H9 (cell line): ENCODE measurements around the gene ZBTB49. TPM values are rescaled to one million over a fixed set of nuclear protein-coding genes. Genes with fewer than 3 reads are reported as not detected.

Experiments
- DNase-seq: peaks from one replicate; pipeline ENCODE4 v3.0.0-alpha.2; 2017
- H2AFZ ChIP-seq: one replicate; pipeline ENCODE4 v1.6.1; 2013; ENCODE audit warnings: mild to moderate bottlenecking, low read length, control low read depth, moderate library complexity
- H2AK5ac ChIP-seq: 2 replicates; pipeline ENCODE4 v1.6.1; 2013; ENCODE audit warnings: low read length, control low read depth, mixed read lengths; ENCODE audit not compliant: insufficient read length
- H2BK120ac ChIP-seq: one replicate; pipeline ENCODE4 v1.6.1; 2013; ENCODE audit warnings: low read depth, mild to moderate bottlenecking, low read length, control low read depth, inconsistent platforms; ENCODE audit not compliant: poor library complexity, severe bottlenecking
- H2BK12ac ChIP-seq: 2 replicates; pipeline ENCODE4 v1.6.1; 2013; ENCODE audit warnings: low read length, control low read depth, mixed read lengths, low read depth; ENCODE audit not compliant: insufficient read length
- H2BK15ac ChIP-seq: 2 replicates; pipeline ENCODE4 v1.6.1; 2013; ENCODE audit warnings: low read depth, low read length, control low read depth
- H2BK20ac ChIP-seq: one replicate; pipeline ENCODE4 v1.6.1; 2013; ENCODE audit warnings: low read depth, mild to moderate bottlenecking, low read length, control low read depth, inconsistent platforms; ENCODE audit not compliant: poor library complexity, severe bottlenecking
- H2BK5ac ChIP-seq: 2 replicates; pipeline ENCODE4 v1.6.1; 2013; ENCODE audit warnings: low read length, control low read depth, mixed read lengths; ENCODE audit not compliant: insufficient read length
- H3K14ac ChIP-seq: 2 replicates; pipeline ENCODE4 v1.6.1; 2013; ENCODE audit warnings: low read length, control low read depth; ENCODE audit not compliant: insufficient read depth
- H3K18ac ChIP-seq: 2 replicates; pipeline ENCODE4 v1.6.1; 2013; ENCODE audit warnings: low read depth, mild to moderate bottlenecking, mixed read lengths, low read length, control low read depth; ENCODE audit not compliant: insufficient read length
- H3K23ac ChIP-seq: 2 replicates; pipeline ENCODE4 v1.6.1; 2013; ENCODE audit warnings: low read length, control low read depth, mixed read lengths, low read depth; ENCODE audit not compliant: insufficient read length
- H3K23me2 ChIP-seq: 2 replicates; pipeline ENCODE4 v1.6.1; 2013; ENCODE audit warnings: low read depth, mild to moderate bottlenecking, mixed read lengths, low read length, control low read depth; ENCODE audit not compliant: insufficient read length, poor library complexity, severe bottlenecking
- H3K27ac ChIP-seq: 2 replicates; pipeline ENCODE4 v1.5.1; 2013; ENCODE audit warnings: low read length, control low read depth, mixed read lengths, low read depth; ENCODE audit not compliant: insufficient read length
- H3K27me3 ChIP-seq: 2 replicates; pipeline ENCODE4 v1.6.1; 2013; ENCODE audit warnings: low read length, control low read depth, inconsistent platforms; ENCODE audit not compliant: insufficient read depth
- H3K4ac ChIP-seq: 2 replicates; pipeline ENCODE4 v1.6.1; 2013; ENCODE audit warnings: low read depth, mild to moderate bottlenecking, control low read depth, inconsistent platforms, low read length, moderate library complexity
- H3K4me1 ChIP-seq: 2 replicates; pipeline ENCODE4 v1.6.1; 2013; ENCODE audit warnings: low read length, control low read depth, inconsistent platforms; ENCODE audit not compliant: insufficient read depth
- H3K4me2 ChIP-seq: 2 replicates; pipeline ENCODE4 v1.6.1; 2013; ENCODE audit warnings: low read length, control low read depth, mixed read lengths; ENCODE audit not compliant: insufficient read length, insufficient read depth
- H3K56ac ChIP-seq: 2 replicates; pipeline ENCODE4 v1.6.1; 2013; ENCODE audit warnings: low read depth, mild to moderate bottlenecking, mixed read lengths, low read length, control low read depth; ENCODE audit not compliant: insufficient read length
- H3K79me1 ChIP-seq: 2 replicates; pipeline ENCODE4 v1.6.1; 2013; ENCODE audit warnings: low read depth, mild to moderate bottlenecking, moderate library complexity, low read length, control low read depth, inconsistent platforms; ENCODE audit not compliant: insufficient read depth, poor library complexity, severe bottlenecking
- H3K79me2 ChIP-seq: 2 replicates; pipeline ENCODE4 v1.6.1; 2013; ENCODE audit warnings: low read length, control low read depth, inconsistent platforms; ENCODE audit not compliant: insufficient read depth
- H3K9ac ChIP-seq: 2 replicates; pipeline ENCODE4 v1.6.1; 2013; ENCODE audit warnings: low read length, control low read depth, mixed read lengths; ENCODE audit not compliant: insufficient read length; ENCODE audit errors: extremely low read depth
- H3K9me3 ChIP-seq: one replicate; pipeline ENCODE4 v1.6.1; 2013; ENCODE audit warnings: low read depth, low read length, inconsistent platforms; ENCODE audit not compliant: control insufficient read depth
- H3T11ph ChIP-seq: one replicate; pipeline ENCODE4 v1.6.1; 2013; ENCODE audit warnings: mild to moderate bottlenecking, low read length, control low read depth, inconsistent platforms
- H4K20me1 ChIP-seq: one replicate; pipeline ENCODE4 v1.6.1; 2013; ENCODE audit not compliant: control insufficient read depth, insufficient read length, insufficient read depth
- H4K5ac ChIP-seq: 2 replicates; pipeline ENCODE4 v1.6.1; 2013; ENCODE audit warnings: low read depth, mild to moderate bottlenecking, mixed read lengths, low read length, control low read depth; ENCODE audit not compliant: insufficient read length
- H4K8ac ChIP-seq: replicated peaks from 2 replicates; pipeline ENCODE4 v1.6.1; 2013; ENCODE audit warnings: low read length, control low read depth, mixed read lengths, low read depth; ENCODE audit not compliant: insufficient read length
- H4K91ac ChIP-seq: 2 replicates; pipeline ENCODE4 v1.6.1; 2013; ENCODE audit warnings: low read depth, mild to moderate bottlenecking, moderate library complexity, mixed read lengths, low read length, control low read depth; ENCODE audit not compliant: insufficient read length
- H3K27ac Mint-ChIP-seq, 3 experiments: 2 replicates in 2 of 3; 3 replicates in 1 of 3; pipeline ENCODE4 v1.8.0; 2020 to 2021; ENCODE audit warnings: mixed read lengths in 3 of 3, mild to moderate bottlenecking in 1 of 3, moderate library complexity in 1 of 3
- H3K27me3 Mint-ChIP-seq: 2 replicates; pipeline ENCODE4 v1.8.0; 2021; ENCODE audit warnings: low read depth, mild to moderate bottlenecking, moderate library complexity, mixed read lengths
- H3K36me3 Mint-ChIP-seq, 3 experiments: 2 replicates in 2 of 3; 3 replicates in 1 of 3; pipeline ENCODE4 v1.8.0; 2020 to 2021; ENCODE audit warnings: low read depth in 3 of 3, mixed read lengths in 3 of 3; ENCODE audit not compliant: insufficient read depth in 1 of 3
- H3K4me1 Mint-ChIP-seq, 2 experiments: 2 replicates each; pipeline ENCODE4 v1.8.0; 2020; ENCODE audit warnings: mixed read lengths in 2 of 2
- H3K4me3 Mint-ChIP-seq, 2 experiments: 2 replicates in 1 of 2; 3 replicates in 1 of 2; pipeline ENCODE4 v1.8.0; 2020 to 2021; ENCODE audit warnings: mild to moderate bottlenecking in 2 of 2, mixed read lengths in 2 of 2, moderate library complexity in 1 of 2
- H3K9me3 Mint-ChIP-seq, 2 experiments: 2 replicates in 1 of 2; 3 replicates in 1 of 2; pipeline ENCODE4 v1.8.0; 2020; ENCODE audit warnings: mild to moderate bottlenecking in 2 of 2, mixed read lengths in 2 of 2, moderate library complexity in 1 of 2
- CTCF ChIP-seq: fragments of 200-600 bp; sonication (generic); conservative IDR thresholded peaks from 3 replicates; pipeline ENCODE4 v1.8.0; 2021; ENCODE audit warnings: antibody characterized with exemption, mild to moderate bottlenecking
- WGBS: extraction: QIAGEN DNeasy Blood & Tissue Kit; methylation state at CpG from one replicate; pipeline ENCODE4 v1.1.7; 2013; ENCODE audit warnings: missing lambda C conversion rate, low lambda C conversion rate, mixed read lengths; ENCODE audit not compliant: insufficient read length; ENCODE audit errors: extremely low coverage; 5-methylcytosine and 5-hydroxymethylcytosine counted together
- total RNA-seq: library from RNA; stranded (reverse); gene quantifications from 2 replicates; pipeline ENCODE4 v1.2.1, GENCODE V29; 2021

Gene ZBTB49
- total RNA-seq, 1 experiment from 2014 or later = 8.7 TPM

GRCh38 chr4:4269856-4270255 lies 20.2 kb upstream of the ZBTB49 start:
- no peak overlapping the region for H3K23ac ChIP-seq
- Mint-ChIP-seq H3K9me3 (peaks cover 0 to 2% of the 10 kb centered on the region in 2 experiments; a peak in 1 of 5 replicates), H3K4me1 (no peaks in the 10 kb centered on the region), H3K27me3 (peaks cover 2% of the 10 kb centered on the region; the same call in 1 of the 2 replicates), H3K4me3 (no peak overlapping the region), H3K27ac (no peak overlapping the region), H3K36me3 (peaks cover 27 to 84% (median 47%) of the 10 kb centered on the region in 3 experiments; a peak in 6 of 7 replicates)
- TF ChIP-seq CTCF = no peak
- no peak overlapping the region for H3K4me2 ChIP-seq
- H2AFZ ChIP-seq = no peak overlapping the region
- no peak overlapping the region for H3K18ac ChIP-seq
- H2BK5ac ChIP-seq = no peak overlapping the region
- H2BK20ac ChIP-seq = no peak overlapping the region
- H4K5ac ChIP-seq = no peak overlapping the region
- no CpG with 5 or more reads among the region's 4 CpGs for WGBS
- no peak overlapping the region for H3K9ac ChIP-seq
- H3K27me3 ChIP-seq = no peaks in the 10 kb centered on the region
- no peak overlapping the region for H4K8ac ChIP-seq
- no peaks in the 10 kb centered on the region for H3K4me1 ChIP-seq
- H4K91ac ChIP-seq = no peak overlapping the region
- no peaks in the 10 kb centered on the region for H3K23me2 ChIP-seq
- H2AK5ac ChIP-seq = no peak overlapping the region
- no peaks in the 10 kb centered on the region for H4K20me1 ChIP-seq
- no peak overlapping the region for H3K56ac ChIP-seq
- no peaks in the 10 kb centered on the region for H3K79me2 ChIP-seq
- DNase-seq = no peak
- H2BK12ac ChIP-seq = no peak overlapping the region
- H3K4ac ChIP-seq = no peak overlapping the region
- H3K79me1 ChIP-seq = no peaks in the 10 kb centered on the region
- no peaks in the 10 kb centered on the region for H3K9me3 ChIP-seq
- no peak overlapping the region for H2BK15ac ChIP-seq
- H3K14ac ChIP-seq = no peak overlapping the region
- H3T11ph ChIP-seq = no peak overlapping the region
- H3K27ac ChIP-seq = no peak overlapping the region
- no peak overlapping the region for H2BK120ac ChIP-seq
